ENCODE measurements around the gene PTN. TPM values are rescaled to one million over a fixed set of nuclear protein-coding genes. Genes with fewer than 3 reads are reported as not detected.

PTN gene
- total RNA-seq, 1 donor from 2014 or later: 10.4 TPM

- no peak overlapping the region for H3K4me3 ChIP-seq (ENCODE audit: low read depth, low read length)
- no peak for TF ChIP-seq CTCF (IDR thresholded peaks at IDR 0.05; ENCODE audit: insufficient read depth, low read length, poor library complexity, severe bottlenecking)
- DNase-seq (ENCODE audit: low read depth): no peak
- no peaks in the 10 kb centered on the region for H3K27me3 ChIP-seq (ENCODE audit: control insufficient read depth, insufficient read depth, low read length)
- H3K36me3 ChIP-seq (ENCODE audit: control insufficient read depth, insufficient read depth, low read length): no peaks in the 10 kb centered on the region
Observed at GRCh38 chr7:137295739-137296324, 47.7 kb downstream of the PTN start.

- DNase-seq (ENCODE audit: low read depth): no peak
- H3K36me3 ChIP-seq (ENCODE audit: control insufficient read depth, insufficient read depth, low read length): no peaks in the 10 kb centered on the region
- no peak overlapping the region for H3K4me3 ChIP-seq (ENCODE audit: low read depth, low read length)
- no peaks in the 10 kb centered on the region for H3K27me3 ChIP-seq (ENCODE audit: control insufficient read depth, insufficient read depth, low read length)
- no peak for TF ChIP-seq CTCF (IDR thresholded peaks at IDR 0.05; ENCODE audit: insufficient read depth, low read length, poor library complexity, severe bottlenecking)
Observed at GRCh38 chr7:137289101-137289500, 54.4 kb downstream of the PTN start.

GRCh38 chr7:137287651-137288258 lies 55.8 kb downstream of the PTN start:
- H3K27me3 ChIP-seq (ENCODE audit: control insufficient read depth, insufficient read depth, low read length): no peaks in the 10 kb centered on the region
- H3K36me3 ChIP-seq (ENCODE audit: control insufficient read depth, insufficient read depth, low read length): no peaks in the 10 kb centered on the region
- no peak for DNase-seq (ENCODE audit: low read depth)
- H3K4me3 ChIP-seq (ENCODE audit: low read depth, low read length): no peak overlapping the region
- peak; percentile 35 for TF ChIP-seq CTCF (IDR thresholded peaks at IDR 0.05; ENCODE audit: insufficient read depth, low read length, poor library complexity, severe bottlenecking)

GRCh38 chr7:137283153-137283552 lies 60.4 kb downstream of the PTN start:
- TF ChIP-seq CTCF (IDR thresholded peaks at IDR 0.05; ENCODE audit: insufficient read depth, low read length, poor library complexity, severe bottlenecking): no peak
- Histone ChIP-seq H3K4me3 (ENCODE audit: low read depth, low read length) (no peak overlapping the region), H3K27me3 (ENCODE audit: control insufficient read depth, insufficient read depth, low read length) (no peaks in the 10 kb centered on the region), H3K36me3 (ENCODE audit: control insufficient read depth, insufficient read depth, low read length) (no peaks in the 10 kb centered on the region)
- DNase-seq (ENCODE audit: low read depth): no peak

GRCh38 chr7:137282043-137282442 lies 61.5 kb downstream of the PTN start:
- TF ChIP-seq CTCF (IDR thresholded peaks at IDR 0.05; ENCODE audit: insufficient read depth, low read length, poor library complexity, severe bottlenecking): no peak

GRCh38 chr7:137276189-137276588 lies 67.3 kb downstream of the PTN start:
- no peak overlapping the region for H3K4me3 ChIP-seq (ENCODE audit: low read depth, low read length)
- no peak for DNase-seq (ENCODE audit: low read depth)
- TF ChIP-seq CTCF (IDR thresholded peaks at IDR 0.05; ENCODE audit: insufficient read depth, low read length, poor library complexity, severe bottlenecking): no peak
- H3K27me3 ChIP-seq (ENCODE audit: control insufficient read depth, insufficient read depth, low read length): no peaks in the 10 kb centered on the region
- no peaks in the 10 kb centered on the region for H3K36me3 ChIP-seq (ENCODE audit: control insufficient read depth, insufficient read depth, low read length)

More at GRCh38 chr7:137282043-137282442, 61.5 kb downstream of the PTN start:
- Histone ChIP-seq H3K27me3 (ENCODE audit: control insufficient read depth, insufficient read depth, low read length) (no peaks in the 10 kb centered on the region), H3K4me3 (ENCODE audit: low read depth, low read length) (no peak overlapping the region), H3K36me3 (ENCODE audit: control insufficient read depth, insufficient read depth, low read length) (no peaks in the 10 kb centered on the region)
- no peak for DNase-seq (ENCODE audit: low read depth)

Data from kidney epithelial cell (primary cell).